ENCODE data around the gene SBNO2. TPM values are rescaled to one million over a fixed set of nuclear protein-coding genes. Genes with fewer than 3 reads are reported as not detected.

Gene SBNO2
- total and polyA plus RNA-seq, 2 of the 4 experiments (the other 2 are of a cell fraction) = 13.4 to 40.5 TPM

DNA sequence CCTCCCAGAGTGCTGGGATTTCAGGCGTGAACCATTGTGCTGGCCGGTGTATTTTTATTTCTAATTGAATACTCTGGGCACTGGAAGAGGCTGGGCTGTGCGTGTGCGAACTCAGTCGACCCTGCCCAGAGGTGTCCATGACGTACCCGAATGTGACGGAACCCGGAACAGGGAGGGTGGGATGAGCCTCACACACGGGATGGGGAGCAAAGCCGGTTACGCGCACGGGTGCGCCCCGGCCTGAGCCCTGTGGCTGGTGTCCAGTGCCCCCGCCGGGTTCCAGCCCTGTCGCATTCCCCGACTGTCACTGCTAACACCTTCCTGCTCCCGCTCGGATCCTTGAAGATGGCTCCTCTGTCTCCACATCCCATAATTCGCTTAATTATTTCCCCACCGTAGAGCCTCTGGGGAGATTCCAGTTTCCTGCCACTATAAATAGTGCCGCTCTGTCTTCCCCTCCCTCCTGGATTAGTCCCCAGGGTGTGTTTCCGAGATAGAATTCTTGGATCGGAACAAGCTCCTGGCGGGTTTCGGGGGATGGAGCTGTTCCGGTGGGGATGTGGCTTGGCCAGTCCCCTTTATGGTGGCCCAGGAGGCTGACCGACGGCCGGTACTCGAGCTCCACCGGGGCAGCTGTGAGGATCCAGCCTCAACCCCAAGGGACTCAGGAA lies 22.0 kb downstream of the SBNO2 start:
- Histone ChIP-seq H3K27me3 (ENCODE audit: control insufficient read depth, insufficient read depth, low read length) (no peaks in the 10 kb centered on the region), H4K20me1 (ENCODE audit: insufficient read depth, low read length) (peaks cover 25% of the 10 kb centered on the region), H3K23ac (ENCODE audit: low read depth, low read length) (no peak overlapping the region), H2AK9ac (replicated peaks; ENCODE audit: low read depth, low read length, poor library complexity) (peak overlapping the region; percentile 78), H3K4me2 (ENCODE audit: low read depth, low read length) (no peak overlapping the region), H3K9me3 (ENCODE audit: control insufficient read depth, insufficient read depth, low read length) (no peaks in the 10 kb centered on the region), H3K79me1 (ENCODE audit: low read depth in 1 of 2, low read length in 2 of 2) (peaks cover 5 to 64% of the 10 kb centered on the region in 2 experiments), H3K4ac (ENCODE audit: low read depth, low read length) (no peak overlapping the region), H4K91ac (ENCODE audit: insufficient read depth, low read depth, low read length) (no peak overlapping the region), H3K14ac (replicated peaks; ENCODE audit: low read depth, low read length) (no peak overlapping the region), H3K9ac (ENCODE audit: low read depth, low read length) (no peak overlapping the region), H2AFZ (replicated peaks; ENCODE audit: low read length, poor library complexity) (no peak overlapping the region), H2BK15ac (ENCODE audit: low read depth, low read length) (no peak overlapping the region), H4K5ac (ENCODE audit: low read depth, low read length) (no peak overlapping the region), H3K27ac (ENCODE audit: insufficient read depth, low read length) (no peak overlapping the region), H3K56ac (ENCODE audit: extremely low read depth, insufficient read depth, low read length) (no peak overlapping the region), H2BK120ac (ENCODE audit: low read depth, low read length) (no peak overlapping the region), H2BK5ac (ENCODE audit: low read depth, low read length, poor library complexity, severe bottlenecking) (no peak overlapping the region), H3K18ac (ENCODE audit: low read depth, low read length) (no peak overlapping the region), H3K4me1 (ENCODE audit: control insufficient read depth, insufficient read depth, low read length) (peaks cover 18% of the 10 kb centered on the region), H4K8ac (ENCODE audit: low read depth in 2 of 2, low read length in 2 of 2) (no peak overlapping the region), H2BK20ac (ENCODE audit: low read depth, low read length) (no peak overlapping the region), H3K9me1 (ENCODE audit: insufficient read depth, low read length) (no peaks in the 10 kb centered on the region; the same call in 1 of the 2 replicates), H3K36me3 (ENCODE audit: control insufficient read depth, insufficient read depth, low read length) (peaks cover 49% of the 10 kb centered on the region), H2AK5ac (ENCODE audit: low read depth, low read length) (no peak overlapping the region), H3K4me3 (ENCODE audit: insufficient read depth, low read depth, low read length) (no peak overlapping the region)
- 93% methylated on average over 21 of the region's 35 CpGs; no CpG with 5 or more reads in 1 of the 2 experiments for WGBS, 2 experiments (ENCODE audit: extremely low coverage in 2 of 2, insufficient read length in 1 of 2)
- no peak for DNase-seq
- CTCF ChIA-PET = no interaction called here
- intact Hi-C loops (cut with micrococcal nuclease) (no loop called here), dilution Hi-C loops (cut with HindIII; ENCODE audit: low sequenced_read_pairs, unreplicated experiment) (no loop called here), in situ Hi-C loops (cut with MboI; ENCODE audit: low sequenced_read_pairs) (no loop called here)
- ATAC-seq (ENCODE audit: low read depth) = no peak
- TF ChIP-seq CEBPB (IDR thresholded peaks at IDR 0.05; ENCODE audit: low read depth, low read length) (no peak), CHD1 (IDR thresholded peaks at IDR 0.05; ENCODE audit: low read depth, low read length) (no peak), BHLHE40 (IDR thresholded peaks at IDR 0.05; ENCODE audit: low read depth, low read length) (no peak), RCOR1 (IDR thresholded peaks at IDR 0.05; ENCODE audit: insufficient replicate concordance, low read length) (no peak), FOS (IDR thresholded peaks at IDR 0.05; ENCODE audit: low read depth, low read length) (no peak), MAZ (IDR thresholded peaks at IDR 0.05; ENCODE audit: borderline replicate concordance, low read depth, low read length) (no peak), RFX5 (IDR thresholded peaks at IDR 0.05; ENCODE audit: low read depth, low read length) (no peak), NFE2L2 (IDR thresholded peaks at IDR 0.05; ENCODE audit: low read depth, low read length) (no peak), POLR2A (IDR thresholded peaks at IDR 0.05; ENCODE audit: low read depth, low read length) (no peak), MXI1 (IDR thresholded peaks at IDR 0.05; ENCODE audit: borderline replicate concordance, low read depth, low read length) (no peak), SMC3 (IDR thresholded peaks at IDR 0.05; ENCODE audit: low read depth, low read length) (no peak), RAD21 (IDR thresholded peaks at IDR 0.05; ENCODE audit: low read length) (no peak), MAFK (IDR thresholded peaks at IDR 0.05; ENCODE audit: low read depth, low read length) (no peak)
- TF ChIP-seq, protein P1, sequence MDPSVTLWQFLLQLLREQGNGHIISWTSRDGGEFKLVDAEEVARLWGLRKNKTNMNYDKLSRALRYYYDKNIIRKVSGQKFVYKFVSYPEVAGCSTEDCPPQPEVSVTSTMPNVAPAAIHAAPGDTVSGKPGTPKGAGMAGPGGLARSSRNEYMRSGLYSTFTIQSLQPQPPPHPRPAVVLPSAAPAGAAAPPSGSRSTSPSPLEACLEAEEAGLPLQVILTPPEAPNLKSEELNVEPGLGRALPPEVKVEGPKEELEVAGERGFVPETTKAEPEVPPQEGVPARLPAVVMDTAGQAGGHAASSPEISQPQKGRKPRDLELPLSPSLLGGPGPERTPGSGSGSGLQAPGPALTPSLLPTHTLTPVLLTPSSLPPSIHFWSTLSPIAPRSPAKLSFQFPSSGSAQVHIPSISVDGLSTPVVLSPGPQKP (IDR thresholded peaks at IDR 0.05; ENCODE audit: borderline replicate concordance, low read depth, low read length) = no peak
- TF ChIP-seq, protein P2, sequence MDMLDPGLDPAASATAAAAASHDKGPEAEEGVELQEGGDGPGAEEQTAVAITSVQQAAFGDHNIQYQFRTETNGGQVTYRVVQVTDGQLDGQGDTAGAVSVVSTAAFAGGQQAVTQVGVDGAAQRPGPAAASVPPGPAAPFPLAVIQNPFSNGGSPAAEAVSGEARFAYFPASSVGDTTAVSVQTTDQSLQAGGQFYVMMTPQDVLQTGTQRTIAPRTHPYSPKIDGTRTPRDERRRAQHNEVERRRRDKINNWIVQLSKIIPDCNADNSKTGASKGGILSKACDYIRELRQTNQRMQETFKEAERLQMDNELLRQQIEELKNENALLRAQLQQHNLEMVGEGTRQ (IDR thresholded peaks at IDR 0.05; ENCODE audit: low read depth, low read length) = no peak
- TF ChIP-seq, protein P3, sequence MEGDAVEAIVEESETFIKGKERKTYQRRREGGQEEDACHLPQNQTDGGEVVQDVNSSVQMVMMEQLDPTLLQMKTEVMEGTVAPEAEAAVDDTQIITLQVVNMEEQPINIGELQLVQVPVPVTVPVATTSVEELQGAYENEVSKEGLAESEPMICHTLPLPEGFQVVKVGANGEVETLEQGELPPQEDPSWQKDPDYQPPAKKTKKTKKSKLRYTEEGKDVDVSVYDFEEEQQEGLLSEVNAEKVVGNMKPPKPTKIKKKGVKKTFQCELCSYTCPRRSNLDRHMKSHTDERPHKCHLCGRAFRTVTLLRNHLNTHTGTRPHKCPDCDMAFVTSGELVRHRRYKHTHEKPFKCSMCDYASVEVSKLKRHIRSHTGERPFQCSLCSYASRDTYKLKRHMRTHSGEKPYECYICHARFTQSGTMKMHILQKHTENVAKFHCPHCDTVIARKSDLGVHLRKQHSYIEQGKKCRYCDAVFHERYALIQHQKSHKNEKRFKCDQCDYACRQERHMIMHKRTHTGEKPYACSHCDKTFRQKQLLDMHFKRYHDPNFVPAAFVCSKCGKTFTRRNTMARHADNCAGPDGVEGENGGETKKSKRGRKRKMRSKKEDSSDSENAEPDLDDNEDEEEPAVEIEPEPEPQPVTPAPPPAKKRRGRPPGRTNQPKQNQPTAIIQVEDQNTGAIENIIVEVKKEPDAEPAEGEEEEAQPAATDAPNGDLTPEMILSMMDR (conservative IDR thresholded peaks at IDR 0.05; ENCODE audit: low read depth, low read length) = no peak
- POLR2A ChIA-PET (ENCODE audit: unreplicated experiment) = no interaction called here
- no TSS peak for BruUV-seq (replicated peaks)

All from IMR-90 (cell line).